Measurements from ENCODE around the gene KRT1.

Gene KRT1

GRCh38 chr12:52698651-52699340, 18.6 kb upstream of the KRT1 start:
- DNase-seq (ENCODE audit: low spot score) = no peak

- no peak for DNase-seq (ENCODE audit: low spot score)
Observed at GRCh38 chr12:52697058-52697582, 16.9 kb upstream of the KRT1 start.

GRCh38 chr12:52696588-52696987, 16.4 kb upstream of the KRT1 start:
- DNase-seq (ENCODE audit: low spot score) = no peak

GRCh38 chr12:52695039-52695438, 14.8 kb upstream of the KRT1 start:
- no peak for DNase-seq (ENCODE audit: low spot score)

- DNase-seq (ENCODE audit: low spot score) = no peak
Observed at GRCh38 chr12:52694151-52694550, 13.9 kb upstream of the KRT1 start.

GRCh38 chr12:52693261-52693660, 13.1 kb upstream of the KRT1 start:
- DNase-seq (ENCODE audit: low spot score) = no peak

GRCh38 chr12:52692254-52692653, 12.0 kb upstream of the KRT1 start:
- DNase-seq (ENCODE audit: low spot score) = no peak

GRCh38 chr12:52691841-52692150, 11.6 kb upstream of the KRT1 start:
- DNase-seq (ENCODE audit: low spot score) = no peak

GRCh38 chr12:52691076-52691840, 11.1 kb upstream of the KRT1 start:
- no peak for DNase-seq (ENCODE audit: low spot score)

- no peak for DNase-seq (ENCODE audit: low spot score)
Observed at GRCh38 chr12:52690351-52691075, 10.3 kb upstream of the KRT1 start.

GRCh38 chr12:52689936-52690335, 9.7 kb upstream of the KRT1 start:
- DNase-seq (ENCODE audit: low spot score) = no peak

- DNase-seq (ENCODE audit: low spot score) = no peak
Observed at GRCh38 chr12:52689239-52689638, 9.0 kb upstream of the KRT1 start.

- no peak for DNase-seq (ENCODE audit: low spot score)
Observed at GRCh38 chr12:52688481-52688880, 8.3 kb upstream of the KRT1 start.

GRCh38 chr12:52687497-52688385, 7.5 kb upstream of the KRT1 start:
- DNase-seq (ENCODE audit: low spot score) = no peak

GRCh38 chr12:52686756-52687487, 6.7 kb upstream of the KRT1 start:
- DNase-seq (ENCODE audit: low spot score) = no peak

GRCh38 chr12:52686063-52686462, 5.9 kb upstream of the KRT1 start:
- no peak for DNase-seq (ENCODE audit: low spot score)

GRCh38 chr12:52685406-52685890, 5.2 kb upstream of the KRT1 start:
- no peak for DNase-seq (ENCODE audit: low spot score)

- DNase-seq (ENCODE audit: low spot score) = no peak
Observed at GRCh38 chr12:52684431-52684830, 4.2 kb upstream of the KRT1 start.

GRCh38 chr12:52683575-52684300, 3.5 kb upstream of the KRT1 start:
- DNase-seq (ENCODE audit: low spot score) = no peak

GRCh38 chr12:52682938-52683574, 2.8 kb upstream of the KRT1 start:
- no peak for DNase-seq (ENCODE audit: low spot score)

Data from hematopoietic multipotent progenitor cell treated with erythropoietin and hydrocortisone succinate and interleukin-3 and kit ligand, for 15 days (in vitro differentiated cells).